ENCODE measurements around the gene BMAL1. TPM values are rescaled to one million over a fixed set of nuclear protein-coding genes. Genes with fewer than 3 reads are reported as not detected.
A peak's percentile ranks its signal among the peaks of the same experiment; 100 is the strongest.

The BMAL1 gene
- polyA plus RNA-seq = 10 to 100 TPM; 20.2 to 29.6 (median 20.2) TPM

DNA sequence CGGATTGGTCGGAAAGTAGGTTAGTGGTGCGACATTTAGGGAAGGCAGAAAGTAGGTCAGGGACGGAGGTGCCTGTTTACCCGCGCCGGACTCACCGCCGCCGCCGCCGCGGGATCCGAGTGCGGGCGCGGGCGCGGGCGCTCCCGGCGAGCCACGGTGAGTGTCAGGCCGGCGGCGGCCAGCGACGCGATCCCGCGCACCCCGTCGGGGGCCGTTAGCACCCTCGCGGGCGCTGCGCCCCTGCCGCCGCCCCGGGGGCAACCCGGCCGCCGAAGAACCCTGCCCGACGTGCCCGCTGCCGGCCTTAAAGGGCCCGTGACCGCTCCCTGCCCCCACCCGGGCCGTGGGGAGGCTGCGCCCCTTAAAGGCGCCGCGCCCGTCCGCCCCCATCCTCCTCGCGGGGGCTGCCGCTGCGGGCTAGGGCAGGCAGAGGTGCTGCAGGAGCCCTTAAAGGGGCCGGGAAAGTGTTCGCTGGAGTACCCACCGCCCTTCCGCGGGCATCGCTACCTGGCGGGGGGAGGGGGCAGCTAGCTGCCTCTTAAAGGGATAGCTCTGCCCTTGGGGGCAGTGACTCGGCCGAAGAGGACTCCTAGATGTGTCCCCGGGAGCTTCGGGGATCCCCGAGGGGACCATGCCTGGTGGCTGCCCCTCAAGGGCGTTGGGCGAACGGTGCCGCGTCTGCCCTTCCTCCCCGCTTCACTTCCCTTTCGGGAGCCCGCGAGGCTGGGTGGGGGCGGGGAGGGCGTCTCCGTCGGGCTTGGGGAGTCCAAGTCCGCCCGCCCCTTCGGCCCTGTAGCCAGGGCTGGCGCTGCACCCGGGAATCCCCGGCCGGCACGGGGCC is at the start of gene BMAL1:
Gene BMAL1, plus strand, starts transcription at position 23 of the 841 bp plus-strand sequence. CDS start 76,519 bp downstream, outside the sequence.
- H3K27ac Mint-ChIP-seq = peak within 1 kb of the TSS; percentile 92 to 96 (median 94)
- peaks cover 21 to 43% (median 25%) of the 10 kb centered on the region in 3 donors for H3K27me3 Mint-ChIP-seq (ENCODE audit: low read depth in 3 of 3)
- H3K36me3 Mint-ChIP-seq = no peaks in the 10 kb centered on the region
- H3K9me3 Mint-ChIP-seq = peaks cover 0 to 1% (median 0%) of the 10 kb centered on the region in 6 donors
- peaks cover 57 to 63% of the 10 kb centered on the region in 2 donors for H3K4me1 Mint-ChIP-seq
- peak within 1 kb of the TSS; percentile 96 to 98 (median 97) for H3K4me3 Mint-ChIP-seq
- DNase-seq = peak; percentile 61 to 65 (median 64)

DNA sequence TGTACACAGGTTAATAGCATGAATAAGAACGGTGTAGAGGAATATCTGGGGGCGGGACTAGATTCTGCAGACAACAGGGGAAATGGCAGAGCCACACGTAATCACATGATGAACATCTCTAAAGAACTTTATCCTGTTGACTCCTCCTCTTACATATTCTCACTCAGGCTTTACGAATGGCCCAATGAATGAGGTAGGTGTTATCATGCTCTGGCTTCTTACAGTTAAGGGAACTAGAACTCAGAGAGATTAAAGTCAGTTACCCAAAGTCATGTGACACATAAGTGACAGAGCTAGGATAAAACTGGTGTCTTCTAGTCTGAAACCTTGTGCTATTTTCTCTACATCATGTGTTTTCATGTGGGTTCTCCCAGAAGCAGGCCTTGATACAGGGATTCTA is 49.0 kb upstream of the BMAL1 start:
- H3K4me1 Mint-ChIP-seq = no peaks in the 10 kb centered on the region
- no peaks in the 10 kb centered on the region for H3K9me3 Mint-ChIP-seq
- no peak for DNase-seq
- H3K36me3 Mint-ChIP-seq = no peaks in the 10 kb centered on the region
- peaks cover 0 to 6% (median 1%) of the 10 kb centered on the region in 3 donors for H3K27me3 Mint-ChIP-seq (ENCODE audit: low read depth in 3 of 3)
- no peak overlapping the region for H3K4me3 Mint-ChIP-seq
- H3K27ac Mint-ChIP-seq = no peak overlapping the region

DNA sequence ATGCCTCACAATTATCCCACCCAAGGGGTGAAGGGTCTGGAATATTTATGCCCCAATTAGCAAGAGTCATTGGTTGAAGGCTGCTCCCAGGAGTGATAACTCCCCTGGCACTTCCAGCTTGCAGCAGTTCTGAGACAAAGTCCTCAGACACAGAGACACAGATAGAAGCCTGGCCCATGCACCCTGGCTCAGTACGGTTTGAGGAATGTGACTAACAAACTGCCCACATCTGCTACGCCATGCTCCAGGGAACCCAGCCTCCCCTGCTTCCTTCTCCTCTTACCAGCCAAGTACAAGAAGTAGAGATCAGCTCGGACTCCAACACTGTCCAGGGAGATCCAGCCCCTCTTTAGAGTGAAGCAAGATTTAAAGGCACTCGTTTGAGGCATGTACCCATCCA is 48.5 kb upstream of the BMAL1 start:
- H3K4me3 Mint-ChIP-seq = no peak overlapping the region
- H3K27me3 Mint-ChIP-seq (ENCODE audit: low read depth in 3 of 3) = peaks cover 0 to 6% (median 1%) of the 10 kb centered on the region in 3 donors
- H3K36me3 Mint-ChIP-seq = no peaks in the 10 kb centered on the region

GRCh38 chr11:13229711-13230318 is 47.8 kb upstream of the BMAL1 start:
- Mint-ChIP-seq H3K4me3 (no peak overlapping the region), H3K27me3 (ENCODE audit: low read depth in 3 of 3) (peaks cover 0 to 6% (median 1%) of the 10 kb centered on the region in 3 donors), H3K36me3 (no peaks in the 10 kb centered on the region), H3K27ac (no peak overlapping the region), H3K9me3 (no peaks in the 10 kb centered on the region), H3K4me1 (no peaks in the 10 kb centered on the region)
- no peak for DNase-seq

More for the DNA sequence above, 48.5 kb upstream of the BMAL1 start:
- H3K27ac Mint-ChIP-seq = no peak overlapping the region
- H3K4me1 Mint-ChIP-seq = no peaks in the 10 kb centered on the region
- no peaks in the 10 kb centered on the region for H3K9me3 Mint-ChIP-seq
- no peak for DNase-seq

- no peak for DNase-seq
- Mint-ChIP-seq H3K27ac (no peak overlapping the region), H3K9me3 (no peaks in the 10 kb centered on the region), H3K27me3 (ENCODE audit: low read depth in 3 of 3) (peaks cover 0 to 3% (median 3%) of the 10 kb centered on the region in 3 donors), H3K4me3 (no peak overlapping the region), H3K36me3 (no peaks in the 10 kb centered on the region), H3K4me1 (no peaks in the 10 kb centered on the region)
Measured at GRCh38 chr11:13233173-13233745, 44.3 kb upstream of the BMAL1 start.

DNA sequence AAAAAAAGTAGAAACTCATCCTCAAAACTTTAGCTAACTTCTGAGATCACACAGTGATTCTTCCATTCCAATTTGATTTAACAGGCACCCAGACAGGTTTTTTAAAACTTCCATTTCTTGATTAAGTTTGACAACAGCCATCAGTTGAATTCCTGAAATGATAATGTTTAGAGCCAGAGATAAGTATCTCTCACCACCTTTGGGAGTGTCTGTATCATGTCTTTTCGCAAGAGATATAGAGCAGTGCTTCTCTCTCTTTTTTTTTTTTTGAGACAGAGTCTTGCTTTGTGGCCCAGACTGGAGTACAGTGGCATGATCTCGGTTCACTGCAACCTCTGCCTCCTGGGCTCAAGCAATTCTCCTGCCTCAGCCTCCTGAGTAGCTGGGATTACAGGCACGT is 41.7 kb upstream of the BMAL1 start:
- Mint-ChIP-seq H3K9me3 (no peaks in the 10 kb centered on the region), H3K27ac (no peak overlapping the region), H3K4me3 (no peak overlapping the region), H3K4me1 (no peaks in the 10 kb centered on the region), H3K27me3 (ENCODE audit: low read depth in 3 of 3) (peaks cover 0 to 5% (median 3%) of the 10 kb centered on the region in 3 donors), H3K36me3 (no peaks in the 10 kb centered on the region)
- DNase-seq = no peak

DNA sequence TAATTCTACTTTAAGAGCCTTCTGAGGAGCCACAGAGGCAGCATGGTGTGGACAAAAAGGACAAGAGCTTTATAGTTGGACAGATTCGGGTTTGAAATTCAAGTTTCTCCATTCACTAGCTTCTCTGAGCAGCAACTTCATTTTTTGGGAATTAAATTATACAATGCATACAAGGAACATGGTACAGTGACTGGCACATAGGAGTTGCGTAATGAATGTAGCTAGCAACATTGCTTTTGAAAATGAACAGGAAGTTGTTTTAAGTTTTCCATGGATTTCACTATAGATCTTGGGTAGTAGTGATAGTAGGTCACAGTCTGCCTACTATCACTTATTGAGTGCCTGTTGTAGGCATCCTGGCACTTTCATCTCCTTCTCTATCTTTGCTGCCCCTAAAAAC is 41.0 kb upstream of the BMAL1 start:
- no peaks in the 10 kb centered on the region for H3K4me1 Mint-ChIP-seq
- H3K4me3 Mint-ChIP-seq = no peak overlapping the region
- H3K36me3 Mint-ChIP-seq = no peaks in the 10 kb centered on the region
- peaks cover 0 to 4% (median 0%) of the 10 kb centered on the region in 3 donors for H3K27me3 Mint-ChIP-seq (ENCODE audit: low read depth in 3 of 3)
- no peak overlapping the region for H3K27ac Mint-ChIP-seq
- H3K9me3 Mint-ChIP-seq = no peaks in the 10 kb centered on the region
- DNase-seq = no peak

GRCh38 chr11:13237761-13238160 is 39.8 kb upstream of the BMAL1 start:
- H3K36me3 Mint-ChIP-seq = no peaks in the 10 kb centered on the region
- peaks cover 2 to 4% (median 3%) of the 10 kb centered on the region in 3 donors for H3K27me3 Mint-ChIP-seq (ENCODE audit: low read depth in 3 of 3)
- H3K4me1 Mint-ChIP-seq = no peaks in the 10 kb centered on the region
- no peaks in the 10 kb centered on the region for H3K9me3 Mint-ChIP-seq
- no peak for DNase-seq
- H3K27ac Mint-ChIP-seq = no peak overlapping the region
- H3K4me3 Mint-ChIP-seq = no peak overlapping the region

GRCh38 chr11:13238879-13239514 is 38.6 kb upstream of the BMAL1 start:
- Mint-ChIP-seq H3K36me3 (no peaks in the 10 kb centered on the region), H3K27ac (no peak overlapping the region), H3K4me3 (no peak overlapping the region), H3K27me3 (ENCODE audit: low read depth in 3 of 3) (peaks cover 2 to 4% (median 3%) of the 10 kb centered on the region in 3 donors), H3K9me3 (no peaks in the 10 kb centered on the region), H3K4me1 (no peaks in the 10 kb centered on the region)
- DNase-seq = peak; percentile 42 to 54 (median 43)

GRCh38 chr11:13242564-13242963 is 35.0 kb upstream of the BMAL1 start:
- no peak for DNase-seq
- no peaks in the 10 kb centered on the region for H3K4me1 Mint-ChIP-seq
- H3K36me3 Mint-ChIP-seq = no peaks in the 10 kb centered on the region
- peaks cover 2 to 11% (median 5%) of the 10 kb centered on the region in 3 donors for H3K27me3 Mint-ChIP-seq (ENCODE audit: low read depth in 3 of 3)
- H3K27ac Mint-ChIP-seq = no peak overlapping the region
- H3K4me3 Mint-ChIP-seq = no peak overlapping the region
- no peaks in the 10 kb centered on the region for H3K9me3 Mint-ChIP-seq

GRCh38 chr11:13247606-13248296 is 29.8 kb upstream of the BMAL1 start:
- no peaks in the 10 kb centered on the region for H3K9me3 Mint-ChIP-seq
- H3K27ac Mint-ChIP-seq = no peak overlapping the region
- H3K4me3 Mint-ChIP-seq = no peak overlapping the region
- no peaks in the 10 kb centered on the region for H3K36me3 Mint-ChIP-seq
- H3K27me3 Mint-ChIP-seq (ENCODE audit: low read depth in 3 of 3) = peaks cover 0 to 9% (median 3%) of the 10 kb centered on the region in 3 donors
- no peaks in the 10 kb centered on the region for H3K4me1 Mint-ChIP-seq
- no peak for DNase-seq

GRCh38 chr11:13249177-13249576 is 28.4 kb upstream of the BMAL1 start:
- H3K9me3 Mint-ChIP-seq = no peaks in the 10 kb centered on the region
- H3K4me1 Mint-ChIP-seq = no peaks in the 10 kb centered on the region
- no peak overlapping the region for H3K4me3 Mint-ChIP-seq
- no peak overlapping the region for H3K27ac Mint-ChIP-seq
- H3K36me3 Mint-ChIP-seq = no peaks in the 10 kb centered on the region
- peaks cover 0 to 8% (median 3%) of the 10 kb centered on the region in 3 donors for H3K27me3 Mint-ChIP-seq (ENCODE audit: low read depth in 3 of 3)
- no peak for DNase-seq

DNA sequence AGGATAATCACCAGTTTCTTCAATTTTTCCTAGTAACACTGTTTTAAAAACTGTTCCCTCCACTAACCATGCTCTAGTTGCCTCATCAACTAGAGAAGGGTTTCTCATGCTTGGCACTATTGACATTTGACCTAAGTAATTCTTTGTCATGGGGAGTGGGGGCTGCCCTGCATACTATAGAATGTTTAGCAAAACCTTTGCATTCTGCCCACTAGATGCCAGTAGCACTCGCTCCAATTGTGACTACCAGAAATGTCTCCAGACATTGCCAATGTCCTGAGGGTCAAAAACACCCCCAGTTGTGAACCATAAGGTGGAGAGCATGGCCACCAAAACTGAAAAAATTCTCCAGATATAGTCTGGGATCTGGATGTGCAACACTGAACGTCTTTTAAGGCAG is 27.6 kb upstream of the BMAL1 start:
- Mint-ChIP-seq H3K27me3 (ENCODE audit: low read depth in 3 of 3) (peaks cover 0 to 4% (median 3%) of the 10 kb centered on the region in 3 donors), H3K27ac (no peak overlapping the region), H3K9me3 (no peaks in the 10 kb centered on the region), H3K4me1 (no peaks in the 10 kb centered on the region), H3K36me3 (no peaks in the 10 kb centered on the region), H3K4me3 (no peak overlapping the region)
- peak; percentile 6 to 30 (median 19) for DNase-seq
